Measurements from ENCODE around the gene CRADD. TPM values are rescaled to one million over a fixed set of nuclear protein-coding genes. Genes with fewer than 3 reads are reported as not detected.
"Not testable (repeated sequence)": the region's sequence is repeated elsewhere in the genome, so short reads cannot be mapped to it uniquely, and the experiment has no call there.

The CRADD gene
- total RNA-seq, 2 experiments from 2014 or later = 7.0 to 11.3 TPM

- no peak for ATAC-seq
- POLR2A ChIA-PET = no interaction called here
- peaks cover 3% of the 10 kb centered on the region for H3K4me1 Mint-ChIP-seq (ENCODE audit: low read depth)
- intact Hi-C loops (cut with micrococcal nuclease) = no loop called here
- no peak for DNase-seq
- TF ChIP-seq CTCF (IDR thresholded peaks at IDR 0.05) = no peak
- no peaks in the 10 kb centered on the region for H3K27me3 Mint-ChIP-seq
- no peaks in the 10 kb centered on the region for H3K36me3 Mint-ChIP-seq (ENCODE audit: low read depth)
- H3K27ac Mint-ChIP-seq = no peak overlapping the region
- no peaks in the 10 kb centered on the region for H3K9me3 Mint-ChIP-seq
- CTCF ChIA-PET = interaction anchor here (1.1 kb wide), 1 partner anchor 218 kb away, joined by 3 read pairs; no protein-coding TSS in a partner anchor
- no peak overlapping the region for H3K4me3 Mint-ChIP-seq
Measured at GRCh38 chr12:93882763-93883162, 205.6 kb downstream of the CRADD start.

- no peak overlapping the region for H3K27ac Mint-ChIP-seq
- H3K9me3 Mint-ChIP-seq = no peaks in the 10 kb centered on the region
- H3K4me3 Mint-ChIP-seq = no peak overlapping the region
- CTCF ChIA-PET = no interaction called here
- intact Hi-C loops (cut with micrococcal nuclease) = no loop called here
- ATAC-seq (no peak), DNase-seq (no peak)
- H3K4me1 Mint-ChIP-seq (ENCODE audit: low read depth) = peaks cover 3% of the 10 kb centered on the region
- H3K36me3 Mint-ChIP-seq (ENCODE audit: low read depth) = no peaks in the 10 kb centered on the region
- no peak for TF ChIP-seq CTCF (IDR thresholded peaks at IDR 0.05)
- no peaks in the 10 kb centered on the region for H3K27me3 Mint-ChIP-seq
- POLR2A ChIA-PET = interaction anchor here (0.6 kb wide), 1 partner anchor 62 kb away, joined by 5 read pairs; no protein-coding TSS in a partner anchor
Measured at GRCh38 chr12:93883436-93884154, 206.4 kb downstream of the CRADD start.

GRCh38 chr12:93884794-93885460 lies 207.8 kb downstream of the CRADD start:
- Mint-ChIP-seq H3K4me1 (ENCODE audit: low read depth) (peaks cover 3% of the 10 kb centered on the region), H3K27ac (no peak overlapping the region), H3K36me3 (ENCODE audit: low read depth) (no peaks in the 10 kb centered on the region), H3K27me3 (no peaks in the 10 kb centered on the region), H3K9me3 (no peaks in the 10 kb centered on the region), H3K4me3 (no peak overlapping the region)
- TF ChIP-seq CTCF (IDR thresholded peaks at IDR 0.05) = no peak
- ChIA-PET CTCF (no interaction called here), POLR2A (no interaction called here)
- intact Hi-C loops (cut with micrococcal nuclease) = no loop called here
- no peak for DNase-seq
- no peak for ATAC-seq

- H3K27me3 Mint-ChIP-seq; ATAC-seq; H3K4me1 Mint-ChIP-seq (ENCODE audit: low read depth); H3K4me3 Mint-ChIP-seq; POLR2A ChIA-PET; H3K9me3 Mint-ChIP-seq; H3K36me3 Mint-ChIP-seq (ENCODE audit: low read depth); DNase-seq; intact Hi-C loops (cut with micrococcal nuclease); H3K27ac Mint-ChIP-seq: not testable (repeated sequence)
- CTCF ChIA-PET = interaction anchor here (1.3 kb wide), 1 partner anchor 215 kb away, joined by 3 read pairs; no protein-coding TSS in a partner anchor
Measured at GRCh38 chr12:93885973-93886532, 208.9 kb downstream of the CRADD start.

GRCh38 chr12:93886533-93887511 lies 209.6 kb downstream of the CRADD start:
- CTCF ChIA-PET = interaction anchor here (1.3 kb wide), 1 partner anchor 214 kb away, joined by 3 read pairs; no protein-coding TSS in a partner anchor
- no peak for TF ChIP-seq CTCF (IDR thresholded peaks at IDR 0.05)
- DNase-seq (no peak), ATAC-seq (no peak)
- POLR2A ChIA-PET = no interaction called here
- Mint-ChIP-seq H3K9me3 (no peaks in the 10 kb centered on the region), H3K27ac (no peak overlapping the region), H3K4me1 (ENCODE audit: low read depth) (no peaks in the 10 kb centered on the region), H3K4me3 (no peak overlapping the region), H3K36me3 (ENCODE audit: low read depth) (no peaks in the 10 kb centered on the region), H3K27me3 (no peaks in the 10 kb centered on the region)
- intact Hi-C loops (cut with micrococcal nuclease) = no loop called here
